Mammary epithelial cell (primary cell): ENCODE results near the gene FOXP2.

Experiments
- CTCF ChIP-seq, 2 donors: IDR thresholded peaks in 1 of 2; conservative IDR thresholded peaks in 1 of 2; 2 replicates each; pipeline ENCODE4 v1.5.1; 2011 to 2012; ENCODE audit warnings: inconsistent platforms in 2 of 2, low read length in 2 of 2, mild to moderate bottlenecking in 2 of 2, control low read depth in 1 of 2, low read depth in 1 of 2; ENCODE audit not compliant: insufficient read depth in 1 of 2; ENCODE audit errors: extremely low read depth in 1 of 2
- EZH2 ChIP-seq: IDR thresholded peaks from 2 replicates; pipeline ENCODE4 v1.6.1; 2012; ENCODE audit warnings: low read length, inconsistent platforms, borderline replicate concordance

GRCh38 chr7:114428211-114428610 lies 13.6 kb downstream of the FOXP2 start:
- TF ChIP-seq CTCF (conservative IDR thresholded peaks at IDR 0.05 in 1 of 2, IDR thresholded peaks at IDR 0.05 in 1 of 2; ENCODE audit: extremely low read depth in 1 of 2, insufficient read depth in 1 of 2, low read depth in 1 of 2, low read length in 2 of 2) (no peak), EZH2 (no peak)
